SK-N-SH treated with all-trans-retinoic acid at 6 μM for 48 hours (cell line): ENCODE measurements around the gene DCPS.

ENCODE experiments used
- ATAC-seq: fragments of 200-7000 bp; cut with Tn5 transposase; 3 replicates; pipeline ENCODE4 v1.9.1; 2020; ENCODE audit warnings: mild to moderate bottlenecking, moderate library complexity
- ARNTL ChIP-seq: fragments of 450-650 bp; formaldehyde crosslinking; IDR thresholded peaks from 2 replicates; pipeline ENCODE4 v1.5.0; 2020; ENCODE audit warnings: low read depth, mild to moderate bottlenecking, moderate library complexity, borderline replicate concordance
- CREB5 ChIP-seq: fragments of 250-450 bp; sonication (Bioruptor Pico); IDR thresholded peaks from 2 replicates; pipeline ENCODE4 v1.5.1; 2020; ENCODE audit warnings: low read depth, mild to moderate bottlenecking, moderate library complexity
- CSDC2 ChIP-seq: fragments of 250-450 bp; sonication (Bioruptor Pico); IDR thresholded peaks from 2 replicates; pipeline ENCODE4 v1.5.0; 2020; ENCODE audit warnings: mild to moderate bottlenecking, moderate library complexity
- ESRRG ChIP-seq: fragments of 250-450 bp; sonication (Bioruptor Pico); IDR thresholded peaks from 2 replicates; pipeline ENCODE4 v1.6.1; 2021; ENCODE audit warnings: mild to moderate bottlenecking
- GLIS3 ChIP-seq: fragments of 250-450 bp; sonication (Bioruptor Pico); IDR thresholded peaks from 2 replicates; pipeline ENCODE4 v1.5.0; 2020; ENCODE audit warnings: mild to moderate bottlenecking, moderate library complexity
- ISL1 ChIP-seq: fragments of 250-450 bp; sonication (Bioruptor Pico); IDR thresholded peaks from 2 replicates; pipeline ENCODE4 v2.1.2; 2022; ENCODE audit warnings: mild to moderate bottlenecking, moderate library complexity
- OSR1 ChIP-seq: fragments of 250-450 bp; sonication (Bioruptor Pico); IDR thresholded peaks from 2 replicates; pipeline ENCODE4 v1.8.0; 2022; ENCODE audit warnings: moderate library complexity, mild to moderate bottlenecking, inconsistent platforms
- PATZ1 ChIP-seq: fragments of 250-450 bp; sonication (Bioruptor Pico); IDR thresholded peaks from 2 replicates; pipeline ENCODE4 v1.8.0; 2020; ENCODE audit warnings: mild to moderate bottlenecking, moderate library complexity, borderline replicate concordance
- POU6F1 ChIP-seq: fragments of 250-450 bp; sonication (Bioruptor Pico); IDR thresholded peaks from 2 replicates; pipeline ENCODE4 v1.8.0; 2021; ENCODE audit warnings: low read depth, mild to moderate bottlenecking, moderate library complexity, borderline replicate concordance
- PPARA ChIP-seq: fragments of 250-450 bp; sonication (Bioruptor Pico); IDR thresholded peaks from 2 replicates; pipeline ENCODE4 v1.5.0; 2020; ENCODE audit warnings: mild to moderate bottlenecking, borderline replicate concordance
- RARB ChIP-seq: fragments of 250-450 bp; sonication (Bioruptor Pico); IDR thresholded peaks from 2 replicates; pipeline ENCODE4 v1.8.0; 2021; ENCODE audit warnings: mild to moderate bottlenecking, moderate library complexity
- SNAI2 ChIP-seq: fragments of 250-450 bp; sonication (Bioruptor Pico); IDR thresholded peaks from 2 replicates; pipeline ENCODE4 v1.5.0; 2020; ENCODE audit warnings: mild to moderate bottlenecking, moderate library complexity
- TOX ChIP-seq: fragments of 250-450 bp; sonication (Bioruptor Pico); IDR thresholded peaks from 2 replicates; pipeline ENCODE4 v1.8.0; 2021; ENCODE audit warnings: mild to moderate bottlenecking, moderate library complexity, borderline replicate concordance
- TSHZ2 ChIP-seq: fragments of 250-450 bp; sonication (Bioruptor Pico); IDR thresholded peaks from 2 replicates; pipeline ENCODE4 v1.5.0; 2020; ENCODE audit warnings: mild to moderate bottlenecking, moderate library complexity
- ZC3H10 ChIP-seq: fragments of 250-450 bp; sonication (Bioruptor Pico); IDR thresholded peaks from 2 replicates; pipeline ENCODE4 v1.5.1; 2021; ENCODE audit warnings: mild to moderate bottlenecking, moderate library complexity
- ZFP3 ChIP-seq: fragments of 250-450 bp; sonication (Bioruptor Pico); IDR thresholded peaks from 2 replicates; pipeline ENCODE4 v1.5.0; 2020; ENCODE audit warnings: mild to moderate bottlenecking, moderate library complexity
- ZFP30 ChIP-seq: fragments of 450-650 bp; formaldehyde crosslinking; IDR thresholded peaks from 2 replicates; pipeline ENCODE4 v1.5.0; 2022; ENCODE audit warnings: mild to moderate bottlenecking, moderate library complexity
- ZNF70 ChIP-seq: fragments of 450-650 bp; formaldehyde crosslinking; IDR thresholded peaks from 2 replicates; pipeline ENCODE4 v1.5.0; 2020; ENCODE audit warnings: mild to moderate bottlenecking, moderate library complexity
- ZNF8 ChIP-seq: fragments of 450-650 bp; formaldehyde crosslinking; IDR thresholded peaks from 2 replicates; pipeline ENCODE4 v1.5.0; 2020; ENCODE audit warnings: mild to moderate bottlenecking, moderate library complexity

Gene DCPS

GRCh38 chr11:126390272-126390867 is 86.5 kb downstream of the DCPS start:
- ATAC-seq: no peak
- no peak for TF ChIP-seq SNAI2 (CRISPR knock-in tag)
- no peak for TF ChIP-seq ZFP30
- TF ChIP-seq ZNF70 (CRISPR knock-in tag): no peak
- no peak for TF ChIP-seq OSR1 (CRISPR knock-in tag)
- TF ChIP-seq TSHZ2 (CRISPR knock-in tag): no peak
- no peak for TF ChIP-seq CREB5 (CRISPR knock-in tag)
- TF ChIP-seq PPARA (CRISPR knock-in tag): no peak
- TF ChIP-seq ESRRG (CRISPR knock-in tag): no peak
- no peak for TF ChIP-seq ZNF8 (CRISPR knock-in tag)
- TF ChIP-seq PATZ1: no peak
- no peak for TF ChIP-seq ARNTL
- no peak for TF ChIP-seq GLIS3 (CRISPR knock-in tag)
- TF ChIP-seq ZFP3 (CRISPR knock-in tag): no peak
- TF ChIP-seq TOX: no peak
- no peak for TF ChIP-seq POU6F1 (CRISPR knock-in tag)
- no peak for TF ChIP-seq CSDC2 (CRISPR knock-in tag)
- no peak for TF ChIP-seq ZC3H10
- TF ChIP-seq ISL1: no peak
- no peak for TF ChIP-seq RARB (CRISPR knock-in tag)

GRCh38 chr11:126391286-126391954 is 87.6 kb downstream of the DCPS start:
- TF ChIP-seq ZNF70 (CRISPR knock-in tag) (no peak), POU6F1 (CRISPR knock-in tag) (no peak), CREB5 (CRISPR knock-in tag) (no peak), RARB (CRISPR knock-in tag) (no peak), ZFP30 (no peak), PPARA (CRISPR knock-in tag) (no peak)
- no peak for ATAC-seq
